ENCODE measurements around the gene CPNE7.

Gene CPNE7

GRCh38 chr16:89620406-89620841 is 44.9 kb downstream of the CPNE7 start:
- Histone ChIP-seq H3K4me1 (no peaks in the 10 kb centered on the region), H3K4me3 (ENCODE audit: low read depth, low read length) (no peak overlapping the region), H3K36me3 (no peaks in the 10 kb centered on the region), H3K9me3 (no peaks in the 10 kb centered on the region), H3K27me3 (no peaks in the 10 kb centered on the region; the same call in 1 of the 2 replicates)
- no peak for DNase-seq
- TF ChIP-seq, protein P1, sequence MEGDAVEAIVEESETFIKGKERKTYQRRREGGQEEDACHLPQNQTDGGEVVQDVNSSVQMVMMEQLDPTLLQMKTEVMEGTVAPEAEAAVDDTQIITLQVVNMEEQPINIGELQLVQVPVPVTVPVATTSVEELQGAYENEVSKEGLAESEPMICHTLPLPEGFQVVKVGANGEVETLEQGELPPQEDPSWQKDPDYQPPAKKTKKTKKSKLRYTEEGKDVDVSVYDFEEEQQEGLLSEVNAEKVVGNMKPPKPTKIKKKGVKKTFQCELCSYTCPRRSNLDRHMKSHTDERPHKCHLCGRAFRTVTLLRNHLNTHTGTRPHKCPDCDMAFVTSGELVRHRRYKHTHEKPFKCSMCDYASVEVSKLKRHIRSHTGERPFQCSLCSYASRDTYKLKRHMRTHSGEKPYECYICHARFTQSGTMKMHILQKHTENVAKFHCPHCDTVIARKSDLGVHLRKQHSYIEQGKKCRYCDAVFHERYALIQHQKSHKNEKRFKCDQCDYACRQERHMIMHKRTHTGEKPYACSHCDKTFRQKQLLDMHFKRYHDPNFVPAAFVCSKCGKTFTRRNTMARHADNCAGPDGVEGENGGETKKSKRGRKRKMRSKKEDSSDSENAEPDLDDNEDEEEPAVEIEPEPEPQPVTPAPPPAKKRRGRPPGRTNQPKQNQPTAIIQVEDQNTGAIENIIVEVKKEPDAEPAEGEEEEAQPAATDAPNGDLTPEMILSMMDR (IDR thresholded peaks at IDR 0.05; ENCODE audit: low read depth, low read length), result no peak

GRCh38 chr16:89621136-89621697 is 45.7 kb downstream of the CPNE7 start:
- no peaks in the 10 kb centered on the region for H3K36me3 ChIP-seq
- no peak overlapping the region for H3K4me3 ChIP-seq (ENCODE audit: low read depth, low read length)
- no peaks in the 10 kb centered on the region for H3K4me1 ChIP-seq
- DNase-seq, result no peak
- TF ChIP-seq, protein P1 (IDR thresholded peaks at IDR 0.05; ENCODE audit: low read depth, low read length), result no peak
- no peaks in the 10 kb centered on the region for H3K9me3 ChIP-seq
- no peaks in the 10 kb centered on the region; the same call in 1 of the 2 replicates for H3K27me3 ChIP-seq

GRCh38 chr16:89621698-89622409 is 46.3 kb downstream of the CPNE7 start:
- no peaks in the 10 kb centered on the region for H3K9me3 ChIP-seq
- no peak overlapping the region for H3K4me3 ChIP-seq (ENCODE audit: low read depth, low read length)
- no peaks in the 10 kb centered on the region for H3K36me3 ChIP-seq
- H3K4me1 ChIP-seq, result no peaks in the 10 kb centered on the region
- no peaks in the 10 kb centered on the region; the same call in 1 of the 2 replicates for H3K27me3 ChIP-seq
- TF ChIP-seq, protein P1 (IDR thresholded peaks at IDR 0.05; ENCODE audit: low read depth, low read length), result no peak
- no peak for DNase-seq

- TF ChIP-seq, protein P1 (IDR thresholded peaks at IDR 0.05; ENCODE audit: low read depth, low read length), result no peak
- Histone ChIP-seq H3K4me1 (no peaks in the 10 kb centered on the region), H3K4me3 (ENCODE audit: low read depth, low read length) (no peak overlapping the region), H3K9me3 (no peaks in the 10 kb centered on the region), H3K27me3 (no peaks in the 10 kb centered on the region; the same call in 1 of the 2 replicates), H3K36me3 (no peaks in the 10 kb centered on the region)
- peak; percentile 10 for DNase-seq
Measured at GRCh38 chr16:89623511-89624261, 48.1 kb downstream of the CPNE7 start.

GRCh38 chr16:89624777-89625761 is 49.5 kb downstream of the CPNE7 start:
- Histone ChIP-seq H3K4me1 (no peaks in the 10 kb centered on the region), H3K9me3 (no peaks in the 10 kb centered on the region), H3K27me3 (no peaks in the 10 kb centered on the region; the same call in 1 of the 2 replicates), H3K36me3 (no peaks in the 10 kb centered on the region), H3K4me3 (ENCODE audit: low read depth, low read length) (no peak overlapping the region)
- TF ChIP-seq, protein P1 (IDR thresholded peaks at IDR 0.05; ENCODE audit: low read depth, low read length), result no peak
- DNase-seq, result no peak

Measured in BE2C (cell line).